Smooth muscle cell of the brain vasculature (primary cell): ENCODE measurements around the gene HNF1A.

Source experiments
- DNase-seq: peaks from one replicate; pipeline ENCODE4 v3.0.0-alpha.2; 2012; ENCODE audit warnings: low read depth, low spot score

The HNF1A gene

DNA sequence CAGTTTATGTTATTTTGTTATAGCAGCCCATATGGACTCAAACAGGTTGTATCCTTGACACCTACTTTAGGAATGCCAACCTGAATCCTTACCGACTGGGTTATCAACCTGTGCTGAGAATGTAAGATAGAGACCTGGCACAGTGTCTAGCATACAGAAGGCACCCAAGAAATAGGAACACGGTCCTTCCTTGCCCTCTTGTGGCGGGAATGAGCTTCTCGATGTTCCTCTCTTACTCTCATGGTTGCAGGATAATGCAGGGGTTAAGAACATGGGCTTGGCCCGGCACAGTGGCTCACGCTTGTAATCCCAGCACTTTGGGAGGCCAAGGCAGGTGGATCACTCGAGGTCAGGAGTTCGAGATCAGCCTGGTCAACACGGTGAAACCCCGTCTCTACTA is 31.4 kb downstream of the HNF1A start:
- no peak for DNase-seq

DNA sequence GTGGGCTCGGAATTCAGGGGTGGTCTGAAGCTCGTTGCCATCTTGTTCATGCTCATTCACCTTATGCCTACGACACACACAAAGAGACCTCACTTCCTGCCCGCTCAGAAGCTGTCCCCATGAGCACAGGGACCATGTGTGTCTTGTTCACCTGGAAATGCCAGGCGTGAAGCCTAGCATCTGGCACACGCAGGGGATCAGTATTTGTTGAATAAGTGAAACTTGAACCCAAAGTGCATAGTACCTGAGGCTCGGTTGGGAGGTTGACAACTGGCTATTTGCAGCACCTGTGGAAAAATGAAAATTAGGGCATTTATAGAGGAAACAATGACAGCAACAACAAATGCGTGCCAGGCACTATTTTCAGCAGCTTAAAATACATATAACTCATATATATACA is 32.5 kb downstream of the HNF1A start:
- DNase-seq: no peak

DNA sequence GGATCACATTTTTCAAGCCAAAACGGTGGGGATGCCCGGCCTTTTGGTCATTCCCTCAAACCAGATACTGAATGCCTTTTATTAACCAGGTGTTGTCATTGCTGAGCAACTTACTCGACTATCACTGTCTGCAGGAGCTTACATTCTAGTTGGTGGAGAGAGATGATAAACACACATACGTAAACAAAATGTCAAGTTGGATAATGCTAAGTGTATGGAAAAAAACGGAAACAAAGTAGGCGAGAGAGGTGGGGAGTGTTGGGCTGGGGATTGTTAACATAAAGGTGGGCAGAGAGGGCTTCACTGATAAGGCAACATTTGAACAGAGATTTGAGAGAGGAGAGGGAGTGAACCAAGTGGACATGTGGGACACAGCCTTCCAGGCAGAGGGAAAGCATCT is 33.5 kb downstream of the HNF1A start:
- DNase-seq: no peak

DNA sequence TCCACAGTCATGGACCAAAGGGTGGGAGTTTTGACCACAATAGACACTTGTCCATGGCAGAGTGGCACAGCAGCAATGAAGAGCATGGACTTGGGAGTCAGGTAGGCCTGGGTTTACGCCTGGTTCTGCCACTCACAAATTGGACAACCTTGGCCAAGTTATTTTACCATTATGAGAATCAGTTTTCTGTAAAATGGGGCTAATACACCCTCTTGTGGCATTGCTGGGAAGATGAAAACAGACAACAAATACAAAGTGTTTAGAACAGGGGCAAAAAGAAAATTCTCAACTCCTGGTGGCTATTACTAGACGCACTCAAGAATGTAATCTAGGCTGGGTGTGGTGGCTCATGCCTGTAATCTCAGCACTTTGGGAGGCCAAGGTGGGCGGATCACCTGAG is 35.4 kb downstream of the HNF1A start:
- no peak for DNase-seq

DNA sequence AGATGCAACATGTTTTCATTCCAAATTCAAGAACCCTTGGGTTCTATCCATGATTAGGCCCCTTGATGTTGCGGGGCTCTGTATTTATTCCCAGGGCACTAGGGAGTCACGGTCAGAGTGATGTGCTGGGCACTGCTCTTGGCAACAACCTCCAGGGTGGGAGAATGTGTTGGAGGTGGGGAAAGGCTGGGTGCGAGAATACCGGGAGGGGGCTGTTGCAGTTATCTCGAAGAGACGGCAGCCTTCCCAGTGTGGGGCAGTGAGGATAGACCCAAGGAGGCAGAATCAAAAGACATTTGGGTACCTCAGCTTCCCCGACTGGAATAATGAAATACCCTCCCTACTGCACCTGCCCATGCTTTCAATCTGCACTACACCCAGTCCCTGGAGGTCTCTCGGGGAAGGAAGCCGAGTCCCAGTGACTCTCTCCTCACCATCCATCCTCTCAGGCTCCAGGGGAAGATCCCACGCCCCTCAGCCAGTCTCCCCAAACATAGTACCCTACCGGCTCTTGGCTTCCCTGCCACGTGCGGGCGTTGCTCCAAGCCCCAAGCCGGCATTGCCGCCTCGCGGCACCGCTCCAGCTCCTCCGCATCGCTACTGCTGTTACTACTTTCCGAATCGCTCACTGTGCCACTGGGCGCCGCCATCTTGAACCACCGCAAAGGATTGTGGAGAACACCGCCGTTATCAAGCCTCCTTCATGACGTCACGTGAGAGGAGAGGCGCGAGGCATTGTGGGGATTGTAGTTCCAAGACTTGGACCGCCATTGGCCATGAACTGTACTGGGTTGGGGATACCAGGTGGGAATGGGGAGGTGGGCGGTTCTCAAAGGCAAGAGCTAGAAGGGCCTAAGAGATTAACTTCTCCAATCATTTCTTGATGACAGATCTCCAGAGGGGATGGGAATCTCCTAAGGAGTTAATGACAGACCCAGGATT is 37.8 kb downstream of the HNF1A start, which contains the start of gene C12orf43:
TSS of gene C12orf43 (minus strand) at position 663 of the 942 bp plus-strand sequence. CDS start at position 650, 13 bp downstream.
- peak; percentile 74 for DNase-seq

DNA sequence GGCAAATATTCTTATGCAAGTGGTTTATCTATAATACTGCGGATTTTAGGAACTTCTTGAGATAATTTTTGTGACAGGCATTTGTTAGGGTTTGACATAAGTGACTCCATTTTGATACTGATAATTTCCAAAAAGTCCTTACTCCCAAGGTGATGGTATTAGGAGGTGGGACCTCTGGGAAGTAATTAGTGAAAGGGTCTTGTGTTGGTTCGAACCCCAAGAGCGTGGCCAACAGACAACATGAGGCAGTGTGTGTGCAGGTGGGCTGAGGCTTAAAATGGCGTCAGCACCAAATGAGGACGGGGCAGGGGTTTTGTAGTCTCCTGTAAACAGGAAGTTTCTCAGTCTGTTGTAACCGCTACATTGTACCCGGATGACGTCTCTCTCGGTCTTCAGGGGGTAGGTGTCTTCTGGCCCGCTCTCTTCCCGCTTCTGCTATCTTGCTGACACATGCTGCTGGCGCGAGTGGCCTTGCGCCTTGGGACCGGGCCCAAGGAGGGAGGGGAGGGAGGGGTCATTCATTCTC is 39.7 kb downstream of the HNF1A start:
- DNase-seq: no peak

DNA sequence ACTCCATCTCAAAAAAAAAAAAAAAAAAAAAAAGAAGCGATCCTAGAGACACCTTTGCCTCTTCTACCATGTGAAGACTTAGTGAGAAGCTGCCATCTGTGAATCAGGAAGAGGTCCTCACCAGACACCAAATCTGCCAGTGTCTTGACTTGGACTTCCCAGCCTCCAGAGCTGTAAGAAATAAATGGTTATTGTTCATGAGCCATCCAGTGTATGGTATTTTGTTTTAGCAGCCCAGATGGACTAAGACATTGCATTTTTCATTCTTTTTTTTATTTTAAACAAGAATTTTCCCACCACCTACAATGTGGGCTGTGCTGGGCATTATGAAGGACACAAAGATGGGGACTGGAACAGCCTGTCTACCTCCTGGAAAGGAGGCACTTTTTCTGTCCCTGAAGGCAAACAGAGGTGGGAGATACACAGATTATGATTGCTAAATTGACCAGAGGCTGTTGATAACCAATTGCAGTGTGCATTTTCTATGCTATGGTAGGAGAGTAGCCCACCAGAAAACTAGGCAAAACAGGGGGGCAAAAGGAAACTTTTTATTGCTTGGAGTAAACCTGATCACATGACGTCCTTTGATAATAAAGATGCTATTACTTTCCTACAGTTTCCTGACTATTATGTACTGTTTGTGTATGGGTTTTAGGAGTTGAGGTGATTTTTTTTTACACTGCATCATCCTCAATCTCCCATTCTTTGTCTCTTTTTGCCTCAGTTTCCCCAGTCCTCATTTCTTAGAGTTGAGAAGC is 40.7 kb downstream of the HNF1A start:
- DNase-seq: no peak

DNA sequence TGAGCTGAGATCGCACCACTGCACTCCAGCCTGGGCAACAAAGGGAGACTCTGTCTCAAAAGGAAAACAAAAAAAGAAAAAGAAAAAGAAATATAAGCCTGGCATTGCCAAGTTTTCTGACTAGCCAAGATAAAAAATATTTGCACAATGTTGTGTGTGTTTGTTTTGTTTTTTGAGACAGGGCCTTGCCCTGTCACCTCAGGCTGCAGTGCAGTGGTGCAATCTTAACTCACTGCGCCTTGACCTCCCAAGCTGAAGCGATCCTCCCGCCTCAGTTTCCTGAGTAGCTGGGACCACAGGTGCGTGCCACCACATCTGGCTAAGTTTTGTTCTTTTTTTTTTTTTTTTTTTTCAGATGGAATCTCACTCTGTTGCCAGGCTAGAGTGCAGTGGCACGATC is 43.4 kb downstream of the HNF1A start:
- DNase-seq: no peak

DNA sequence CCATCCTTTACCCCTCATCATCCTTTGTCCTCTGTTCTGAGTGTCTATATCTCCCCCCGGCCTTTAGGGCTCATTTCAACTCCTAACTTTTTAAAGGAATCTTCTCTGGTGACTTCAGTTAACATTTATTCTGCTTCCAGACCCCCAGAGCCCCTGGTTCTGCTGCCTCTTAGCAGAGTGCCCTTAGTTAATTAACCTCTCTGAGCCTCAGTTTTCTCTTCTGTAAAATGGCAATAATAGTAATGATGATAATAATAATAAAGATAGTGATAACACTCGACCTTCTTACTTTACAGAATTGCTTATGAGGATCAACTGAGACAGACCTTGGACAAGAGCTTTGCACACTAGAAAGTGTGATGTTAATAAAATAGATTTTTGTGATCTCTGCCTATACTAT is 44.4 kb downstream of the HNF1A start:
- no peak for DNase-seq

DNA sequence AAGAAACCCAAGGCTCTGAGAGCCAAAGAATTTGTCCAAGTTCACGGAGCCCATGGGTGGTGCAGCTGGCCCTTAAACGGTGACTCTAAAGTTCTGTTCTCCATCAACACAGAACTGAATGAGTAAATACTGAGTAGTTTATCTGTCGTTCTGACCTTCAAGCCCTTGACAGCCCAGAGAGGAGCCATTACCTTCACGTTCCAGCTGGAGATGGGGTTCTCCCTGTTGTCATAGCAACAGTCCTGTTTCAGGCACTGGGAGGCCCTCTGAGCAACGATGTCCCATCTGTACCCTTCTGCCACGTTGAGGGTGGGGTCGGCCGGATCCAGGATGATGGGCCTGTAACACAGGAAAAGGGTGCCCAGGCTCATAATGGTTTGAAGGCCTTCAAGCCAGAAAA is 45.5 kb downstream of the HNF1A start:
- DNase-seq: no peak

DNA sequence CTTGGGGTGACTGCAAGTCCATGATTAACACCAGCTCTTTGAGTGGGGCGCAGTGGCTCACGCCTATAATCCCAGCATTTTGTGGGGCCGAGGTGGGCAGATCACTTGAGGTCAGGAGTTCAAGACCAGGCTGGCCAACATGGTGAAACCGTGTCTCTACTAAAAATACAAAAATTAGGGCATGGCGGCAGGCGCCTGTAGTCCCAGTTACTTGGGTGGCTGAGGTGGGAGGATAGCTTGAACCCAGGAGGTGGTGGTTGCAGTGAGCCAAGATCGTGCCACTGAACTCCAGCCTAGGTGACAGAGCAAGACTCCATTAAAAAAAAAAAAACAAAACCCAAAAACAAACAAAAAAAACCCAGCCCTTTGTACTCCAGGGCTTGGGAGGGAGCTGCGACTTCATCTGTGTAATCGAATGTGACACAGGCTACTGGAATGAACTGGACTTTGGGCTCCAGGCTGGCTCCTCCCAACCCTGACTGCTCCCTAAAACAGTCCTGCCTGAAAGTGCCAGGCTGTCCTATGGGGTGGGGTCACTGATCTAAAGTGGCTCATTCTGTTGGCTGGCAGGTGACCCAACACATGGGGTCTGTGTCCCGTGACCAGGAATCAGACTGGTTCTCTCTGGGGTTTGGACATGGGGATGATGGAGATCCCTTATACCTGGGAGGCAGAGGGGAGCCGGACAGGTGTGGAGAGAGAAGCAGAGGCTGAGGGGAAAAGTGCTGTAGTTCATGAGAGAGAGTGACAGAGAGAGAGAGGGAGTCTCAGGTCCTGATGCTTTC is 47.3 kb downstream of the HNF1A start:
- no peak for DNase-seq

DNA sequence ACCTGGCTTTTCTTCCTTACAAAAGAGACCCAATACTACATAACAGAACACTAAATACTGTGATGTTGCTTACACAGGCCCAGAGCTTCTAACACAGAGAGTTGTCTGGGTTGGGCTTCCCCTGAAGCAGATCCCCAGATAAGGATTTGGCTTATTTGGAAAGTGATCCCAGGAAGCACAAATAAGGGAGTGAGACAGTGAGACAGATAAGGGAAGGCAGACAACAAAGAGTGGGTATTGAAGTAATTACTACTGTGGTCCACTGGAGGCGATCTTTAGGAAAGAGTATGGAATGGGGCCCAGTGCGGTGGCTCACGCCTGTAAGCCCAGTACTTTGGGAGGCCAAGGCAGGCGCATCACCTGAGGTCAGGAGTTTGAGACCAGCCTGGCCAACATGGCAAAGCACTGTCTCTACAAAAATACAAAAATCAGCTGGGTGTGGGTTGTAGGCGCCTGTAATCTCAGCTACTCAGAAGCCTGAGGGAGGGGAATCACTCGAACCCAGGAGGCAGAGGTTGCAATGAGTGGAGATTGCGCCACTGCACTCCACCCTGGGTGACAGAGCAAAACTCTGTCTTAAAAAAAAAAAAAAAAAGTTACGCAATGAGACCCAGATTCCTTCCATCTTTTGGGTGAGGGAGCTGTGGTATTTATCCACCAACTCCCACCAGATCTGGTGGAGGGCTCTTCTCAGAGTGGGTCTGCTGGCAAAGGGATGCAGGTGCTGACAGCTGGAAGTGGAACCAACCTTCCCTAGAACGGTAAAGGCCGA is 48.1 kb downstream of the HNF1A start:
- no peak for DNase-seq

DNA sequence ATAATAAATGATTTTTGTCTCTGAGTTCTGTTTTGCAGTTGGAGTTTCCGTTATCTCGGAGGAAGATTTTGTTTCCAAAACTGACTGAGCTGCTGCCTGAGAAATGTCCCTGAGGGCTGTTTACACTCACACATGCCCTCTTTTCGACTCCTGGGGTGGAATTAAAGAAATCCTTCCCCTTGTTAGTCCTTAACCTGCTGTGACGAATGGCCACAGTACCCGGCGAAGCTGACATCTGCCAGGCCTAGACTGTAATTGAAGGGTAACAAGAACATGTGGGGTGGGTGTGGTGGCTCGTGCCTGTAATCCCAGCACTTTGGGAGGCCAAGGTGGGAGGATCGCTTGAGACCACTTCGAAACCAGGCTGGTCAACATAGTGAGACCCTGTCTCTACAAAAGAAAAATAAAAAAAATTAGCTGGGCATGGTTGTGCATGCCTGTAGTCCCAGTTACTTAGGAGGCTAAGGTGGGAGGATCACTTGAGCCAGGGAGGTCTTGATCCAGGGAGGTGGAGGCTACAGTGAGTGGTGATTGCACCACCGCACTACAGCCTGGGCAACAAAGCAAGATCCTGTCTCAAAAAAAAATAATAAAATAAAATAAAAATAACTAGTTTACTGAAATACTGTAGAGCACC is 52.4 kb downstream of the HNF1A start:
- no peak for DNase-seq

DNA sequence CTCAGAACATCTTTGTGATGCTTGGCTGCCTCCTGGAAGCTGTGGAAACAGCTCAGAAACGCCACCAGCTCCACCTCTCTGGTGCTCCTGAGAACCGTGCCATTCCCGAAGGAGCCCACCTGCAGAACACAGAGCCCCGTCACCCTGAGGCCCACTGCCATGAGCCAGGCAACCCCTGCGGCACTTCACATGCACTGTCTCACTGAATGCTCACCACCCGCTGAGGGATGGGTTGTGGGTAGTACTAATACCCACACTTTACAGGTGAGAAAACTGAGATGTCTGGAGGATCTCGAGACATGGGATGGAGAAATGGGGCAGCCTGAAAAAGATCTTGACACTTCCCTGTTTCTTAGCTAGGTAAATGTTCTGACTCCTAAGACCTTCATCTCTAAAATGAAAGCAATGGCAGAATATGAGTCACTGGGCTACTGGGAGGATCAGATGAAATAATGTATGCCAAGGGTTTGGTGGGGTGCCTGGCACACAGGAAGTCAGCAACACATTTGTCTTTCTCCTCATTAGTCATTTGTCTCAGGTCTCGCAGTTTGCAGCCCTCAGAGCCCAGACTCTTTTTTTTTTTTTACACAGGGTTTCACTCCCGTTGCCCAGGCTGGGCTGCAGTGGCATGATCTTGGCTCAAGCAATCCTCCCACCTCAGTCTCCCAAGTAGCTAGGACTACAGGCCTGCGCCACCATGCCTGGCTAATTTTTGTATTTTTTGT is 55.4 kb downstream of the HNF1A start:
- no peak for DNase-seq

DNA sequence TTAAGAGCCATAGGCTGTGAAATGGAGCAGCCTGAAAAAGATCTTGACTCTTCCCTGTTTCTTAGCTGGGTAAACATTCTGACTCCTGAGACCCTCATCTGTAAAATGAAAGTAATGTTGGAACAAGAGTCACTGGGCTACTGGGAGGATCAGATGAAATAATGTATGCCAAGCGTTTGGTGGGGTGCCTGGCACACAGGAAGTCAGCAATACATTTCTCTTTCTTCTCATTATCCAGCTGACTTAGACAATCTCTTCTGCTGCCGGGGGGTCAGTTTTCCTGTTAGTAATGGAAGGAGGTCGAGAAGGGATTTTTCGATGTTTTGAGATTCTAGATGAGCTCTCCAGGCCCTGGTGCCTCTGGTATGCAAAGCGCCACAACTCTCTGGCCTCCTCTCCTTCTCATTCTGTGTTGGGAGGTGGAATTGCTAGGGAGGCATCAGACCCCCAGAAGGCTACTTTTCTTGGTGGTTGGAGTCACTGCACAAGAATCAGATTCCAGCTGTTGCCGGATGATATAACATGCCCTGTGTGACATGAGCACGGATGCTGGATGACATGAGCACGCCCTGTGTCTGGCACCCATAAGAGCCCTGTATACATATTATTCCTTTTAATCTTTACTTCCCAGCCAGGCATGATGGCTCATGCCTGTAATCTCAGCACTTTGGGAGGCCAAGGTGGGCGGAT is 56.4 kb downstream of the HNF1A start:
- DNase-seq: no peak

DNA sequence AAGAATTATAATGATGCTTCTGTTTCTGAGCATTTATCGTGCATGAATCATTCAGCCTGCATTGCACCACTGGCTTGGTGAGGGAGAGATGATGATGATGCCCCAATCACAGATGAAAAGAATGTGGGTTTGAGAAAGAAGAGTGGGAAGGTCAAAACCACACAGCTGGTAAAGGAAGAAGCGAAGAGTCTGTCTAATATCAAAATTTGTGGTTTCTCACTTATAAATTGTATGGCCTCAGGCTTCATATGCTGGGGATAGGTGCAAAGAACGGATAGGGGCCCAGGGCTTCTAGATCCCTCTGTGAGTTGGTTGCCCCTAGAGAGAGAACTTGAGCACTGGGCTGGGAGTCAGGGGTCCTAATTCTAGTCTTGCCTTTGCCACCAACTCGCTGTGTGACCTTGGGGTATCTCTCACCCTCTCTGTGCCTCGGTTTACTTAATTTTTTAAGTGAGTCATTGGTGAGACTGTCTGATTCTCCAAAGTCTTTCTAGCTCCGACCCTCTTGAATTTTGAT is 58.5 kb downstream of the HNF1A start:
- no peak for DNase-seq

DNA sequence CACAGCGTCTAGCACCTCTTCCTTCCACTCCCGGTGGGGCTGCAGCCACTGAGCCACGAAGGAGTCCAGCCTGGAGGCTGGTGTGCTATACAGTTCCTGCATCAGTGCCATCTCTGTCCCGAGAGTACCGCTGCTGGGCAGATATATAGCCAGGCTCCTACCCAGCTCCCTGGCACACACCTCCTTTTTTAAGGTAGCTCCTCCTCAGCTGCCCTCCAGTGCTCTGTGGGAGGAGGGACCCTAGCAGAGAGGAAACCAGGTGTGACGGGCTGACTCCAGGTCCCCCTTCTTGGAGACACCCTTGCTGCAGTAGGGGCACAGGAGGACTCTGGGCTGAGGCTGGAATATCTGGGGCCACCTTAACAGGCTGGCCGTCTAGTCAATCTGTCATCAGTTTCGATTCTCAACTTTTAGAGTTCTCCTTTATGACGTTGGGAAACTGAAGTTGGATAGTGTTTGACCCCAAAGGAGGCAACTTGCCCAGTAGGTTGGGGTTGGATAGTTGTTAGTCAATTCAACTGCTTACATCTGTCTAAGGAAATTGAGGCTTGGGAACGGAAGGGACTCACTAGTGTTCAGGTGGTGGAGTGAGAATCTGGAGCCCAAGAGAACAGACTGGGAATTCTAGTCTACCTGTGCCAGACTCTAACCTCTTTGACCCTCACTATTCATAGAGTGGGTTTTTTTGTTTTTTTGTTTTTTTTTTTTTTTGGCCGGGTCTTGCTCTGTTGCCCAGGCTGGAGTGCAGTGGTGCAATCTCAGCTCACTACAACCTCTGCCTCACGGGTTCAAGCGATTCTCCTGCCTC is 60.7 kb downstream of the HNF1A start, which contains the start of gene OASL:
TSS of gene OASL (minus strand) at position 386 of the 808 bp plus-strand sequence. CDS start at position 111, 275 bp downstream.
- DNase-seq: no peak

DNA sequence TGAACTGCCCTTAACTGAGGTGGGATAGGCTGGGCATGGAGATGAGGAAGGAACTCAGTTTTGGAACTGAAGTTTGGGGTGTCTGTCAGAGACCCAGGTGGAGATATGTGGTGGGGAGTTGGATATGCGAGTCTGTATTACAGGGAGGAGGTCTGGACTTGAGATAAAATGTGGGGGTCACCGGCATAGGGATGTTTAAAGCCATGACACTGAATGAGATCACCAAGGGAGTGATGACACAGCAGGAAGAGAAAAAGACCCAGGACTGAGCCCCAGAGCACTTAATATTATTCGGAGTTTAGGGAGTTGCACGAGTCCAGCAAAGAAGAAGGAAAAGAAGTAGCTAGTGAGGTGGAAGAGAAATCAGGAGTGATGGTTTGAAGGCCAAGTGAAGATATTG is 64.7 kb downstream of the HNF1A start:
- DNase-seq: no peak
